HG02981 (cell line): ENCODE data around the gene KLK12.
"Not testable (repeated sequence)": the region's sequence is repeated elsewhere in the genome, so short reads cannot be mapped to it uniquely, and the experiment has no call there.

Experiments used
- ATAC-seq: cut with Tn5 transposase; IDR thresholded peaks from one replicate; pipeline ENCODE4 v1.9.1; 2021; ENCODE audit warnings: mild to moderate bottlenecking, moderate library complexity; ENCODE audit not compliant: unreplicated experiment

Gene KLK12

GRCh38 chr19:51016798-51017683 is 17.8 kb downstream of the KLK12 start:
- ATAC-seq = no peak

- ATAC-seq = no peak
These were observed 19.0 kb downstream of the KLK12 start for GRCh38 chr19:51015691-51016267.

- no peak for ATAC-seq
These were observed 20.6 kb downstream of the KLK12 start for GRCh38 chr19:51014242-51014641.

- no peak for ATAC-seq
These were observed 22.1 kb downstream of the KLK12 start for GRCh38 chr19:51012661-51013190.

GRCh38 chr19:51010066-51010795 is 24.6 kb downstream of the KLK12 start:
- ATAC-seq = no peak

- no peak for ATAC-seq
These were observed 25.5 kb downstream of the KLK12 start for GRCh38 chr19:51009061-51009891.

GRCh38 chr19:51007488-51007887 is 27.3 kb downstream of the KLK12 start:
- ATAC-seq = no peak

GRCh38 chr19:51006406-51006805 is 28.4 kb downstream of the KLK12 start:
- no peak for ATAC-seq

GRCh38 chr19:51005248-51005647 is 29.6 kb downstream of the KLK12 start:
- no peak for ATAC-seq

- ATAC-seq = no peak
These were observed 31.5 kb downstream of the KLK12 start for GRCh38 chr19:51003316-51003715.

- no peak for ATAC-seq
These were observed 32.1 kb downstream of the KLK12 start for GRCh38 chr19:51002542-51003311.

- no peak for ATAC-seq
These were observed 32.7 kb downstream of the KLK12 start for GRCh38 chr19:51002089-51002532.

- no peak for ATAC-seq
These were observed 33.3 kb downstream of the KLK12 start, which contains the start of gene KLK8 for GRCh38 chr19:51001515-51001914. KLK8 (minus strand) TSS chr19:51001604; CDS start chr19:51001167, 437 bp downstream.

GRCh38 chr19:51000981-51001380 is 33.8 kb downstream of the KLK12 start:
- ATAC-seq = no peak

GRCh38 chr19:51000426-51000825 is 34.4 kb downstream of the KLK12 start:
- no peak for ATAC-seq

GRCh38 chr19:50998686-50999085 is 36.1 kb downstream of the KLK12 start:
- ATAC-seq = no peak

GRCh38 chr19:50998061-50998460 is 36.7 kb downstream of the KLK12 start:
- no peak for ATAC-seq

- ATAC-seq = no peak
These were observed 40.7 kb downstream of the KLK12 start for GRCh38 chr19:50994129-50994528.

- no peak for ATAC-seq
These were observed 42.2 kb downstream of the KLK12 start for GRCh38 chr19:50992666-50993035.

- ATAC-seq = not testable (repeated sequence)
These were observed 50.4 kb downstream of the KLK12 start for GRCh38 chr19:50984416-50984815.
